Gastroesophageal sphincter (tissue), 4 donors: ENCODE data around the gene TBC1D7. TPM values are rescaled to one million over a fixed set of nuclear protein-coding genes. Genes with fewer than 3 reads are reported as not detected.

Source experiments
- ATAC-seq: fragments of 150-250 bp; one replicate; pipeline ENCODE4 v1.9.1; 2016; ENCODE audit warnings: mild to moderate bottlenecking, moderate library complexity
- H3K27ac ChIP-seq, 4 donors: fragments of 200-600 bp; sonication (generic) in 3 of 4; 1 replicate in 3 of 4; 2 replicates in 1 of 4; pipeline ENCODE4 v1.5.1; 2016 to 2019
- H3K27me3 ChIP-seq: fragments of 200-600 bp; sonication (generic); one replicate; pipeline ENCODE4 v1.5.1; 2019
- H3K36me3 ChIP-seq, 2 donors: fragments of 200-600 bp; sonication (generic); one replicate each; pipeline ENCODE4 v1.5.1; 2019; ENCODE audit warnings: control low read depth in 1 of 2
- H3K4me1 ChIP-seq, 3 donors: fragments of 200-600 bp; sonication (generic); 1 replicate in 2 of 3; 2 replicates in 1 of 3; pipeline ENCODE4 v1.5.1; 2016 to 2019; ENCODE audit warnings: control low read depth in 2 of 3
- H3K4me3 ChIP-seq, 2 donors: fragments of 200-600 bp; sonication (generic); one replicate each; pipeline ENCODE4 v1.5.1; 2019; ENCODE audit warnings: mild to moderate bottlenecking in 1 of 2, moderate library complexity in 1 of 2
- H3K9me3 ChIP-seq, 3 donors: fragments of 200-600 bp; sonication (generic); one replicate each; pipeline ENCODE4 v1.5.1; 2017 to 2019; ENCODE audit warnings: control low read depth in 2 of 3
- EP300 ChIP-seq: sonication (generic); formaldehyde crosslinking; IDR thresholded peaks from one replicate; pipeline ENCODE4 v1.6.1; 2017; ENCODE audit warnings: antibody characterized with exemption, mild to moderate bottlenecking
- POLR2A ChIP-seq, 2 donors: fragments of 450-650 bp; IDR thresholded peaks; one replicate each; pipeline ENCODE4 v1.6.1; 2017; ENCODE audit warnings: antibody characterized with exemption in 2 of 2, mild to moderate bottlenecking in 2 of 2, moderate library complexity in 1 of 2
- POLR2AphosphoS5 ChIP-seq: sonication (generic); formaldehyde crosslinking; IDR thresholded peaks from one replicate; pipeline ENCODE4 v1.6.1; 2017; ENCODE audit warnings: antibody characterized with exemption
- WGBS, 2 donors: methylation state at CpG; one replicate each; pipeline ENCODE4 v1.1.5; 2018; ENCODE audit warnings: low coverage in 1 of 2; 5-methylcytosine and 5-hydroxymethylcytosine counted together
- total RNA-seq, 4 donors: library from RNA; depleted of rRNA; stranded (reverse); fragments of >200 nt; gene quantifications; one replicate each; pipeline ENCODE4 v1.1.0, GENCODE V29; 2016
- TF ChIP-seq, protein P1 (sequence below), 4 experiments: fragments of 200-600 bp in 2 of 4; fragments of 450-650 bp in 2 of 4; sonication (generic) in 1 of 4; IDR thresholded peaks; one replicate each; pipeline ENCODE4 v1.5.1; 2017 to 2019; ENCODE audit warnings: antibody characterized with exemption in 4 of 4, mild to moderate bottlenecking in 2 of 4, moderate library complexity in 2 of 4

Gene TBC1D7
- total RNA-seq, 4 donors from 2014 or later, result 5.1 to 14.5 (median 7.3) TPM

DNA sequence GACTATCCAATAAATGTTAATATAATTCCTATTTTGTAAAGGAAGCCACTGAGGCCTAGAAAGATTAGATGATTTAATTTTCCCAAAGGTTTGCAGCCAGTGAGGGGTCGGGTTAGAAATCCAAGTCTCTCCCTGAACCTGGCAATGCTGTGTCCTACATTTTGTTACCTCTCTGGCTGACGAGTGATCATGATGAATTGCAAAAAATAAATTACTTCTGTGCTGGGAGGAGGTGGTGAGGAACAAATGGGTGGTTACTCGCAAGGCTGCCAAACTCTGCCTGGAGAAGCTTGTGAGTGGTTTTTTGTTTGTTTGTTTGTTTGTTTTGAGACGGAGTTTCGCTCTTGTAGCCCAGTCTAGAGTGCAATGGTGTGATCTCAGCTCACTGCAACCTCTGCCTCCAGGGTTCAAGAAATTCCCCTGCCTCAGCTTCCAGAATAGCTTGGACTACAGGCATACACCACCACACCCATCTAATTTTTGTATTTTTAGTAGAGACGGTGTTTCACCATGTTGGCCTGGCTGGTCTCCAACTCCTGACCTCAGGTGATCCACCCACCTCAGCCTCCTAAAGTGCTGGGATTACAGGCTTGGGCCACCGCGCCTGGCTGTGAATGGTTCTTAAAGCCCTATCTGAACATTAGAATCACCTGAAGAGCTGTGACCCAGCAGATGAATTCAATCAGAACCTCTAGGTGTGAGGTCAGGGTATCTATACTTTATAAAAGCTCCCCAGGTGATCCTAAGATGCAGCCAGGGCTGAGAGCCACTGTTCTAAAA lies 20.2 kb upstream of the TBC1D7 start:
- TF ChIP-seq POLR2A (IDR thresholded peaks at IDR 0.05) (no peak), POLR2AphosphoS5 (no peak), EP300 (no peak)
- TF ChIP-seq, protein P1, sequence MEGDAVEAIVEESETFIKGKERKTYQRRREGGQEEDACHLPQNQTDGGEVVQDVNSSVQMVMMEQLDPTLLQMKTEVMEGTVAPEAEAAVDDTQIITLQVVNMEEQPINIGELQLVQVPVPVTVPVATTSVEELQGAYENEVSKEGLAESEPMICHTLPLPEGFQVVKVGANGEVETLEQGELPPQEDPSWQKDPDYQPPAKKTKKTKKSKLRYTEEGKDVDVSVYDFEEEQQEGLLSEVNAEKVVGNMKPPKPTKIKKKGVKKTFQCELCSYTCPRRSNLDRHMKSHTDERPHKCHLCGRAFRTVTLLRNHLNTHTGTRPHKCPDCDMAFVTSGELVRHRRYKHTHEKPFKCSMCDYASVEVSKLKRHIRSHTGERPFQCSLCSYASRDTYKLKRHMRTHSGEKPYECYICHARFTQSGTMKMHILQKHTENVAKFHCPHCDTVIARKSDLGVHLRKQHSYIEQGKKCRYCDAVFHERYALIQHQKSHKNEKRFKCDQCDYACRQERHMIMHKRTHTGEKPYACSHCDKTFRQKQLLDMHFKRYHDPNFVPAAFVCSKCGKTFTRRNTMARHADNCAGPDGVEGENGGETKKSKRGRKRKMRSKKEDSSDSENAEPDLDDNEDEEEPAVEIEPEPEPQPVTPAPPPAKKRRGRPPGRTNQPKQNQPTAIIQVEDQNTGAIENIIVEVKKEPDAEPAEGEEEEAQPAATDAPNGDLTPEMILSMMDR (IDR thresholded peaks at IDR 0.05), result no peak
- 73 to 78% methylated on average over 6 to 7 of the region's 8 CpGs for WGBS, 2 donors
- ATAC-seq, result no peak

DNA sequence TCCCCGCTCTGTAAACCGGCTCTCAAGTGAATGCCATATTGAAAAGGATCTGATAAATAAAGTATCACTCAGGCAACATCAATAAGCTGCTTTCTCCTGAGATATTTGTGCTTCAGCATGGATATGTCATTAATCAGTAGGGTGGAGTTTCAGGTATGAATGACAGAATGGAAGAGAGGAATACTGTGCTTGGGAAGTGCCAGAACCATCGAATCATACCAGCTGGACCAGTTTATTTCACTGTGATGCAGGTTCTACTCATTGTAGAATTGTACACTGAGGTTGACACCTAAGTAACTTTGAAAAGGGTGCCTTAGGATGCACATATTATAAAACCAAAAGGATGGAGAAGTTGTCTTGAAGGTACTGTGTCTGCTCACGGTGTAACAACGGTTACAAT lies 17.9 kb upstream of the TBC1D7 start:
- no peak for TF ChIP-seq POLR2AphosphoS5
- no peak for TF ChIP-seq POLR2A (IDR thresholded peaks at IDR 0.05)
- TF ChIP-seq EP300, result no peak
- H3K4me3 ChIP-seq, result no peak overlapping the region
- WGBS, 2 donors, result 85 to 94% methylated on average over 5 of the region's 5 CpGs

More for the DNA sequence above, 20.2 kb upstream of the TBC1D7 start:
- H3K4me3 ChIP-seq, result no peak overlapping the region
- H3K36me3 ChIP-seq, result no peaks in the 10 kb centered on the region
- no peaks in the 10 kb centered on the region for H3K4me1 ChIP-seq
- H3K27ac ChIP-seq, result no peak overlapping the region
- no peaks in the 10 kb centered on the region for H3K9me3 ChIP-seq
- H3K27me3 ChIP-seq, result no peaks in the 10 kb centered on the region

DNA sequence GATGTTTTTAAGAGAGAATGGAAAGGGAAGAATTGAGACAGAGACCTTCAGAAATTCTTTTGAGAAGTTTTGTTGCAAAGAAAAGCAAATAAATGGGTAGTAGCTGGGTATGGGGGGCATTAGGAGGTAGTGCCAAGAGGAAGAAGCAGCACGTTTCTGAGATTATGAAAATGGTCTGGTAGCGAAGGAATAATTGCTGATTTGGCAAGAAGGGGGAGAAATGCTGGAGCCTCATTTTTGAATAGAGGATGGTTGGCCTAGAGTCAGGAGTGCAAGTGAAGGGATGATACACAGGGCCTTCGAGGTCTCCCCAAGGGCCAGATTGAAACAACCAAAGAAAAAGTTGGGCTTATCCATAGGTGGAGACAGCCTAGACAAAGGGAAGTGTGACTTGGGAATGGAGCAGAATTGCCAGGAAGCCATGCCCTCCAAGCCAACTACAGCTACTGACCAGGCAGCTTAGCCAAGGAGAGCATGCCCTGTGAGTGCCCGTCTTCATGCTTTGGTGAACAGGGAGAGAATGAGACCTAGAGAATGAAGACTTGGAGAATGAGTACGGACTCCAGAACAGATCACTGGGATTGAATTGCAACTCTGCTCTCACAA lies 14.2 kb upstream of the TBC1D7 start:
- no peak for ATAC-seq
- H3K27me3 ChIP-seq, result no peaks in the 10 kb centered on the region
- H3K4me1 ChIP-seq, result no peaks in the 10 kb centered on the region
- peaks cover 0 to 16% (median 0%) of the 10 kb centered on the region in 3 donors for H3K9me3 ChIP-seq
- TF ChIP-seq, protein P1 (IDR thresholded peaks at IDR 0.05), result no peak
- TF ChIP-seq EP300 (no peak), POLR2A (IDR thresholded peaks at IDR 0.05) (no peak), POLR2AphosphoS5 (no peak)
- WGBS, 2 donors, result 88 to 92% methylated on average over 4 to 5 of the region's 5 CpGs
- H3K27ac ChIP-seq, result no peak overlapping the region
- no peak overlapping the region for H3K4me3 ChIP-seq
- no peaks in the 10 kb centered on the region for H3K36me3 ChIP-seq

More for the DNA sequence above, 17.9 kb upstream of the TBC1D7 start:
- Histone ChIP-seq H3K27ac (no peak overlapping the region), H3K36me3 (no peaks in the 10 kb centered on the region), H3K4me1 (no peaks in the 10 kb centered on the region), H3K27me3 (no peaks in the 10 kb centered on the region), H3K9me3 (peaks cover 0 to 13% (median 0%) of the 10 kb centered on the region in 3 donors)
- ATAC-seq, result no peak

DNA sequence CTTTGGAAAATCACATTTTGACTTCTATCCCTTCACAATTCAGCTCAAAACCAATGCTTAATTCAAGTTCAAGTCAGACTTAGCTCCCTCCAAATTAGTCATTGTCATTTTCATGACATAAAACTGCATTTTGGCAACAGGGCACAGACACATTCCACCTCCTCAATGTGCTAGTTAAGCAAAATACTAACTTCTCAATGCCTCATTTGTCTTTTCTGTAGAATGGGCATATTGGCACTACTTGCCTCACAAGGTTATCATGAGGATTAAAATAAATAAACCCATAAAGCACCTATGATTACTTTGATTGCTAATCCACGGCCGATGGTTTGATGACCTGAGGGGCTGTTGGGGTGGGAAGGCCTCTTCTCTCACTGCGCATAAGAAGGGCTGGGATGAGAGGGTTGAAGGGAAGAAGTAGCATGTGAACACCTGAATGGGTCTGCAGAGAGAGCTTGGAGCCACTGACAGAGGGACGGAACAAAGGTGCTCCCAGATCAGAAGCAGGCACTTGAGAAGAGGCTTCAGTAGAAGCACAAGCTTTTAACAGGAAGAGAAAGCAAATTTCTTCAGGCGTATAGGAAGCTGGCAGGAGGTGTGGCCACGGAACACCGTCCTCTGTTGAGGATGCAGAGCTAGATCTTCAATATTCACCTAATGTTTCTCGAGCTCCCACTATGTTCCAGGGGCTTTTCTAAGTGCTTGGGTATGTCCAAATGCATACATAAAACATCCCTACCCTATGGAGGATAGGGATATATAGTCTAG lies 11.7 kb upstream of the TBC1D7 start:
- Histone ChIP-seq H3K36me3 (no peaks in the 10 kb centered on the region), H3K27me3 (no peaks in the 10 kb centered on the region), H3K4me1 (peaks cover 0 to 6% (median 0%) of the 10 kb centered on the region in 3 donors), H3K4me3 (no peak overlapping the region), H3K27ac (no peak overlapping the region), H3K9me3 (peaks cover 0 to 16% (median 0%) of the 10 kb centered on the region in 3 donors)
- TF ChIP-seq EP300, result no peak
- WGBS, 2 donors, result 77 to 87% methylated on average over 7 to 8 of the region's 8 CpGs
- no peak for ATAC-seq

DNA sequence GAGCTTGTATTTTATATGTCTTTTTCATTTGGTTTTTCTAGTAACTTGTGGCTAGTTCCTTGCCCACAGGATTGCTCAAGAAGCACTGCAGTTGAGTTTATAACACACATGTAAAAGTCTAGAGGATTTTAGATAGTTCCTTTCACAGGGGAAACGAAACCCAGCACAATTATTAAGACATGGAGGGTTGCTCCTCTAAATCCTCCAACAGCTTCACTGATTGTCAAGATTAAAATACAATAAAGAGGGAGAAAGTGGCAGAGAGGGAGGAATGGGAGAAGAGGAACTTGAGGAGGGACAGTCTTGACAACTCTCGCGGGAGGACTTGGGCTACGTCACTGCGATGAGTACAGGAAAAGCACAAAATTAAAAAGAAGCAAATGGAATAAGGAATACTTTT lies 9.7 kb upstream of the TBC1D7 start:
- no peaks in the 10 kb centered on the region for H3K36me3 ChIP-seq
- TF ChIP-seq POLR2A (IDR thresholded peaks at IDR 0.05) (no peak), POLR2AphosphoS5 (no peak), EP300 (no peak)
- TF ChIP-seq, protein P1 (IDR thresholded peaks at IDR 0.05), result no peak
- H3K27ac ChIP-seq, result no peak overlapping the region
- H3K9me3 ChIP-seq, result peaks cover 0 to 16% (median 0%) of the 10 kb centered on the region in 3 donors
- peaks cover 0 to 6% (median 0%) of the 10 kb centered on the region in 3 donors for H3K4me1 ChIP-seq
- no peaks in the 10 kb centered on the region for H3K27me3 ChIP-seq
- 92 to 100% methylated on average over 1 to 5 of the region's 5 CpGs for WGBS, 2 donors
- no peak overlapping the region for H3K4me3 ChIP-seq
- ATAC-seq, result no peak
